Keratinocyte (primary cell): ENCODE measurements around the gene STRAP. TPM values are rescaled to one million over a fixed set of nuclear protein-coding genes. Genes with fewer than 3 reads are reported as not detected.

Source experiments
- DNase-seq: peaks from one replicate; pipeline ENCODE4 v3.0.0-alpha.2; 2011; ENCODE audit warnings: low read depth, missing footprints, low spot score
- FAIRE-seq: peaks from 2 replicates; lab custom pipeline; 2011; peaks lifted over from hg19 to GRCh38; lab: Jason Lieb, UNC
- H2AFZ ChIP-seq: 2 replicates; pipeline ENCODE4 v1.6.0; 2012; ENCODE audit warnings: low read length, control low read depth, inconsistent platforms; ENCODE audit not compliant: control insufficient read depth
- H3K27ac ChIP-seq: 2 replicates; pipeline ENCODE4 v1.5.1; 2011; ENCODE audit warnings: low read length; ENCODE audit not compliant: control insufficient read depth, insufficient read depth
- H3K27me3 ChIP-seq: 3 replicates; pipeline ENCODE4 v1.6.0; 2011; ENCODE audit warnings: low read length; ENCODE audit not compliant: control insufficient read depth, insufficient read depth; ENCODE audit errors: extremely low read depth
- H3K36me3 ChIP-seq, 2 experiments: 2 replicates in 1 of 2; 3 replicates in 1 of 2; pipeline ENCODE4 v1.5.1; 2011; ENCODE audit warnings: low read length in 2 of 2, mild to moderate bottlenecking in 1 of 2; ENCODE audit not compliant: control insufficient read depth in 2 of 2, insufficient read depth in 2 of 2; ENCODE audit errors: extremely low read depth in 1 of 2
- H3K4me1 ChIP-seq: 3 replicates; pipeline ENCODE4 v1.5.1; 2011; ENCODE audit warnings: low read length; ENCODE audit not compliant: control insufficient read depth, insufficient read depth; ENCODE audit errors: extremely low read depth
- H3K4me2 ChIP-seq: 3 replicates; pipeline ENCODE4 v1.6.0; 2011; ENCODE audit warnings: low read depth, low read length; ENCODE audit not compliant: control insufficient read depth, insufficient read depth; ENCODE audit errors: extremely low read depth
- H3K4me3 ChIP-seq, 3 experiments: fragments of 200-600 bp in 1 of 3; sonication (generic) in 1 of 3; 2 replicates in 2 of 3; 3 replicates in 1 of 3; pipeline ENCODE4 v1.5.1; 2011 to 2016; ENCODE audit warnings: low read length in 3 of 3, mild to moderate bottlenecking in 3 of 3, control low read depth in 2 of 3, inconsistent platforms in 1 of 3, low read depth in 1 of 3, mixed read lengths in 1 of 3, mixed run types in 1 of 3, moderate library complexity in 1 of 3; ENCODE audit not compliant: control insufficient read depth in 2 of 3, insufficient read depth in 2 of 3; ENCODE audit errors: extremely low read depth in 1 of 3
- H3K79me2 ChIP-seq: 2 replicates; pipeline ENCODE4 v1.6.0; 2012; ENCODE audit warnings: low read length; ENCODE audit not compliant: control insufficient read depth, insufficient read depth
- H3K9ac ChIP-seq: 3 replicates; pipeline ENCODE4 v1.6.0; 2011; ENCODE audit warnings: low read length; ENCODE audit not compliant: control insufficient read depth, insufficient read depth; ENCODE audit errors: extremely low read depth
- H3K9me1 ChIP-seq: 3 replicates; pipeline ENCODE4 v1.6.0; 2011; ENCODE audit warnings: low read length; ENCODE audit not compliant: control insufficient read depth, insufficient read depth; ENCODE audit errors: extremely low read depth
- H3K9me3 ChIP-seq: 2 replicates; pipeline ENCODE4 v1.5.1; 2012; ENCODE audit warnings: low read depth, low read length; ENCODE audit not compliant: control insufficient read depth
- H4K20me1 ChIP-seq: 3 replicates; pipeline ENCODE4 v1.6.0; 2011; ENCODE audit warnings: low read length; ENCODE audit not compliant: control insufficient read depth, insufficient read depth; ENCODE audit errors: extremely low read depth
- EZH2 ChIP-seq: IDR thresholded peaks from one replicate; pipeline ENCODE4 v1.6.1; 2012; ENCODE audit warnings: inconsistent platforms, mild to moderate bottlenecking, low read length, moderate library complexity
- dilution Hi-C: fragments of 300-500 bp; cut with MboI; formaldehyde crosslinking; loops from one replicate; pipeline ENCODE4 v1.7.0; 2020; ENCODE audit warnings: low sequenced_read_pairs; ENCODE audit not compliant: extremely low pct_ligation_motif_present
- polyA plus RNA-seq, 5 experiments: library from polyadenylated mRNA; depleted of rRNA in 3 of 5; stranded (reverse) in 3 of 5; stranded (forward) in 1 of 5; unstranded in 1 of 5; fragments of >200 nt; gene quantifications; 1 replicate in 1 of 5; 2 replicates in 3 of 5; 3 replicates in 1 of 5; pipeline versions ENCODE4 v1.2.1 to v1.2.3, GENCODE V29; 2011 to 2012; ENCODE audit warnings: missing spikeins in 2 of 5, low read depth in 1 of 5, low replicate concordance in 1 of 5
- TF ChIP-seq, protein P1 (sequence below), 3 experiments: IDR thresholded peaks in 1 of 3; conservative IDR thresholded peaks in 1 of 3; optimal IDR thresholded peaks in 1 of 3; 2 replicates in 2 of 3; 3 replicates in 1 of 3; pipeline versions ENCODE3 to v1.5.1; 2011; ENCODE audit warnings: low read length in 3 of 3, mild to moderate bottlenecking in 3 of 3, moderate library complexity in 2 of 3, control low read depth in 1 of 3, inconsistent platforms in 1 of 3; ENCODE audit not compliant: insufficient read depth in 2 of 3; ENCODE audit errors: extremely low read depth in 1 of 3

STRAP gene
- polyA plus RNA-seq, 1 donor (not counting 4 experiments of a cell fraction or from before 2014, with no cell fraction given): 210 TPM

DNA sequence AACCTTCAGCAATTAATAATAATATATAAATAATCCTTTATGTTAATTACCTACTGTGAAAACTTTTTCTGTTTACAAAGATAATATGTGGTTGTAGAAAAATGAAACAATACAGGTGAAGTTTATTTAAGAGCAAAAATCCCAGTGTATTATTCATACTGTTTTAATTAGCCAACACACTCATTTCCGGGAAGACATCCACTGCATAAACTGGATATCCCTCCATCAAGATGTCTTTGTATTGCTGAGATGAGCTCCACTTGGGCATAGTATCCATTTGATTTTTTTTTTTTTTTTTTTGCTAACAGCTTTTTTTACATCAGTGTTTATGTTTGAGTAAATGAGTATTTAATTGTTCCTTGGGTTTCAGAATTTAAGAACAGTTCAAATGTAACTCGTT is 15.2 kb downstream of the STRAP start:
- Histone ChIP-seq H3K79me2 (peaks cover 10% of the 10 kb centered on the region), H3K36me3 (peaks cover 13 to 28% of the 10 kb centered on the region in 2 experiments), H3K9ac (no peak overlapping the region)

DNA sequence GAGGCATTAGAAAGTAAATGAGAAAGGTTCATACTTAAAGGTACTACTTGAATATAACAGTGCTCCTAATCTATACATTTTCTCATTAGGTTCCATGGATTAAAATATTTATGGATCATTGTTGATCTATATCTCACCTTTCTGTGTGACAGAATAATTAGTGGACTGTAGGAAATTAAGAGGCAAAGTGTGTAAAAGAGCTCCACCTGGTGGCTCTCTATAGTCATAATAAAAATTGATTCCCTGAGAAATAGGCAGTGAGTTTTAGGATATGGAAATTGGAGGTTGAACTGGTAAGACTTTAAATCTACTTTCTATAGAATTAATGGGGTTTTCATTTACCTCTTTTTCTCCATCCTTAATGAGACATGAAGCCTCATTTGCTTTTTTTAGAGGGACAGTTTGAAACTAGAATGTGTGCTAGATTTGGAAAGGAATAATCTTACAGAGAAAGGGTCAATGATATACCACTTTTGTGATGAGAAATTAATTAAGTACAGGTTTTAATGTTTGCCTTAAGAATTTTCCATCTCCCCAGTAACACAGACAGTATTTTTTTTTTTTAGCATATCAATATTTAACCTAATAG is 17.2 kb downstream of the STRAP start:
- Histone ChIP-seq H3K4me2 (no peak overlapping the region), H3K4me3 (no peak overlapping the region), H3K9me3 (no peaks in the 10 kb centered on the region), H4K20me1 (no peaks in the 10 kb centered on the region), H3K9me1 (no peaks in the 10 kb centered on the region), H3K36me3 (peaks cover 18 to 23% of the 10 kb centered on the region in 2 experiments), H2AFZ (no peak overlapping the region), H3K79me2 (peaks cover 2% of the 10 kb centered on the region), H3K9ac (no peak overlapping the region), H3K27me3 (no peaks in the 10 kb centered on the region), H3K27ac (no peak overlapping the region), H3K4me1 (no peaks in the 10 kb centered on the region)
- FAIRE-seq: no peak
- DNase-seq: no peak
- TF ChIP-seq EZH2: no peak
- TF ChIP-seq, protein P1, sequence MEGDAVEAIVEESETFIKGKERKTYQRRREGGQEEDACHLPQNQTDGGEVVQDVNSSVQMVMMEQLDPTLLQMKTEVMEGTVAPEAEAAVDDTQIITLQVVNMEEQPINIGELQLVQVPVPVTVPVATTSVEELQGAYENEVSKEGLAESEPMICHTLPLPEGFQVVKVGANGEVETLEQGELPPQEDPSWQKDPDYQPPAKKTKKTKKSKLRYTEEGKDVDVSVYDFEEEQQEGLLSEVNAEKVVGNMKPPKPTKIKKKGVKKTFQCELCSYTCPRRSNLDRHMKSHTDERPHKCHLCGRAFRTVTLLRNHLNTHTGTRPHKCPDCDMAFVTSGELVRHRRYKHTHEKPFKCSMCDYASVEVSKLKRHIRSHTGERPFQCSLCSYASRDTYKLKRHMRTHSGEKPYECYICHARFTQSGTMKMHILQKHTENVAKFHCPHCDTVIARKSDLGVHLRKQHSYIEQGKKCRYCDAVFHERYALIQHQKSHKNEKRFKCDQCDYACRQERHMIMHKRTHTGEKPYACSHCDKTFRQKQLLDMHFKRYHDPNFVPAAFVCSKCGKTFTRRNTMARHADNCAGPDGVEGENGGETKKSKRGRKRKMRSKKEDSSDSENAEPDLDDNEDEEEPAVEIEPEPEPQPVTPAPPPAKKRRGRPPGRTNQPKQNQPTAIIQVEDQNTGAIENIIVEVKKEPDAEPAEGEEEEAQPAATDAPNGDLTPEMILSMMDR (optimal IDR thresholded peaks at IDR 0.05 in 1 of 3, IDR thresholded peaks at IDR 0.05 in 1 of 3, conservative IDR thresholded peaks at IDR 0.05 in 1 of 3; ENCODE audit: extremely low read depth in 1 of 3, insufficient read depth in 2 of 3, low read length in 3 of 3): peak in 2 of 3 experiments; percentile 44 to 57
- dilution Hi-C loops: no loop called here

More for the DNA sequence above, 15.2 kb downstream of the STRAP start:
- Histone ChIP-seq H3K9me3 (no peaks in the 10 kb centered on the region), H3K4me1 (no peaks in the 10 kb centered on the region), H3K9me1 (no peaks in the 10 kb centered on the region), H3K27me3 (no peaks in the 10 kb centered on the region), H3K4me3 (no peak overlapping the region), H2AFZ (no peak overlapping the region), H3K4me2 (no peak overlapping the region), H4K20me1 (no peaks in the 10 kb centered on the region), H3K27ac (no peak overlapping the region)
- DNase-seq (no peak), FAIRE-seq (no peak)
- TF ChIP-seq, protein P1 (optimal IDR thresholded peaks at IDR 0.05 in 1 of 3, IDR thresholded peaks at IDR 0.05 in 1 of 3, conservative IDR thresholded peaks at IDR 0.05 in 1 of 3; ENCODE audit: extremely low read depth in 1 of 3, insufficient read depth in 2 of 3, low read length in 3 of 3): no peak
- no peak for TF ChIP-seq EZH2
- dilution Hi-C loops: no loop called here
